A549 treated with AZD9567 at 1 μM for 4 hours (cell line): ENCODE data around the gene ARHGAP42. TPM values are rescaled to one million over a fixed set of nuclear protein-coding genes. Genes with fewer than 3 reads are reported as not detected.

Source experiments
- total RNA-seq: library from RNA; stranded (reverse); fragments of 200-300 nt; extraction: Qiagen RNA extraction; gene quantifications from 5 replicates; pipeline ENCODE4 v1.2.3, GENCODE V29; 2022; ENCODE audit not compliant: insufficient read depth

Gene ARHGAP42
- total RNA-seq = 3.9 to 5.9 TPM (median 4.6 TPM) in 5 replicates

GRCh38 chr11:100687054-100687629 lies at the start of gene ARHGAP42:
TSS of gene ARHGAP42 (plus strand) at chr11:100687288. CDS start at chr11:100687679, 391 bp downstream.

